Thyroid gland (tissue), 4 donors: Measurements from ENCODE around the gene SFSWAP.

Source experiments
- POLR2A ChIP-seq, 2 donors: fragments of 450-650 bp; IDR thresholded peaks; one replicate each; pipeline ENCODE4 v1.6.1; 2017; ENCODE audit warnings: antibody characterized with exemption in 2 of 2, mild to moderate bottlenecking in 2 of 2, moderate library complexity in 1 of 2
- TF ChIP-seq, protein P1 (sequence below), 6 experiments: fragments of 200-600 bp in 3 of 6; fragments of 450-650 bp in 3 of 6; sonication (generic) in 3 of 6; IDR thresholded peaks; one replicate each; pipeline ENCODE4 v1.5.1; 2016 to 2019; ENCODE audit warnings: antibody characterized with exemption in 6 of 6, mild to moderate bottlenecking in 2 of 6, inconsistent platforms in 1 of 6, moderate library complexity in 1 of 6

DNA sequence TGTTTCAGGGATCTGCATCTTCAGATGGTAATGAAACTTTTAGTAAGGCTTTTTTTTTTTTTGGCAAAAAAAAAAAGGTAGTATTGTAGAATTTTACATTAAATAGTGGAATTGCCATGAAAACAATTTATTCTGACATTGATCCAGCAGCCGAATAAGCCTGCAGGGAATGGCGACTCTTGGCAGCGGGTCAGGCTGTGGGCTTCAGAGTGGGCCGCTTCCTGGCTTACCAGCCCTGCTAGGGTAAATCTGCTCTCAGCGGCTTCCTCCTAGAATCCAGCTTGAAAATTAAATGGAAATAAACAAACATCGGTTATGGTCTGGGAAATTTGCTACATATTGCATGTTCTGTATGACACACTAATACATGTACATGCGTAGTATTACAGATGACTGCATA is 34.8 kb downstream of the SFSWAP start:
- TF ChIP-seq, protein P1, sequence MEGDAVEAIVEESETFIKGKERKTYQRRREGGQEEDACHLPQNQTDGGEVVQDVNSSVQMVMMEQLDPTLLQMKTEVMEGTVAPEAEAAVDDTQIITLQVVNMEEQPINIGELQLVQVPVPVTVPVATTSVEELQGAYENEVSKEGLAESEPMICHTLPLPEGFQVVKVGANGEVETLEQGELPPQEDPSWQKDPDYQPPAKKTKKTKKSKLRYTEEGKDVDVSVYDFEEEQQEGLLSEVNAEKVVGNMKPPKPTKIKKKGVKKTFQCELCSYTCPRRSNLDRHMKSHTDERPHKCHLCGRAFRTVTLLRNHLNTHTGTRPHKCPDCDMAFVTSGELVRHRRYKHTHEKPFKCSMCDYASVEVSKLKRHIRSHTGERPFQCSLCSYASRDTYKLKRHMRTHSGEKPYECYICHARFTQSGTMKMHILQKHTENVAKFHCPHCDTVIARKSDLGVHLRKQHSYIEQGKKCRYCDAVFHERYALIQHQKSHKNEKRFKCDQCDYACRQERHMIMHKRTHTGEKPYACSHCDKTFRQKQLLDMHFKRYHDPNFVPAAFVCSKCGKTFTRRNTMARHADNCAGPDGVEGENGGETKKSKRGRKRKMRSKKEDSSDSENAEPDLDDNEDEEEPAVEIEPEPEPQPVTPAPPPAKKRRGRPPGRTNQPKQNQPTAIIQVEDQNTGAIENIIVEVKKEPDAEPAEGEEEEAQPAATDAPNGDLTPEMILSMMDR (IDR thresholded peaks at IDR 0.05): no peak
- TF ChIP-seq POLR2A (IDR thresholded peaks at IDR 0.05): no peak
